DND-41 (cell line): ENCODE measurements around the gene EEFSEC.

Source experiments
- ATAC-seq: fragments of 200-7000 bp; cut with Tn5 transposase; 3 replicates; pipeline ENCODE4 v1.9.1; 2021; ENCODE audit warnings: low read depth; ENCODE audit not compliant: insufficient read depth
- DNase-seq: peaks from one replicate; pipeline ENCODE4 v3.0.0-alpha.2; 2020
- H2AFZ ChIP-seq: 2 replicates; pipeline ENCODE4 v1.6.0; 2012; ENCODE audit warnings: low read depth, low read length
- H3K27ac ChIP-seq: 2 replicates; pipeline ENCODE4 v1.5.1; 2012; ENCODE audit warnings: low read length, inconsistent platforms
- H3K27me3 ChIP-seq: fragments of 200-600 bp; sonication (generic); 2 replicates; pipeline ENCODE4 v1.6.0; 2012; ENCODE audit warnings: low read length, mild to moderate bottlenecking, inconsistent platforms; ENCODE audit not compliant: insufficient read depth, poor library complexity
- H3K36me3 ChIP-seq: 2 replicates; pipeline ENCODE4 v1.5.1; 2012; ENCODE audit warnings: low read length, inconsistent platforms; ENCODE audit not compliant: insufficient read depth
- H3K4me1 ChIP-seq: 2 replicates; pipeline ENCODE4 v1.5.1; 2012; ENCODE audit warnings: mild to moderate bottlenecking, low read length; ENCODE audit not compliant: insufficient read depth
- H3K4me2 ChIP-seq: 2 replicates; pipeline ENCODE4 v1.6.0; 2012; ENCODE audit warnings: mild to moderate bottlenecking, moderate library complexity, low read length, inconsistent platforms; ENCODE audit not compliant: insufficient read depth
- H3K4me3 ChIP-seq, 2 experiments: fragments of 200-600 bp in 1 of 2; shearing (Covaris generic) in 1 of 2; 2 replicates each; pipeline ENCODE4 v1.5.1; 2012 to 2016; ENCODE audit warnings: inconsistent platforms in 2 of 2, low read length in 2 of 2, mild to moderate bottlenecking in 2 of 2, low read depth in 1 of 2, moderate library complexity in 1 of 2
- H3K79me2 ChIP-seq: 2 replicates; pipeline ENCODE4 v1.6.0; 2012; ENCODE audit warnings: low read length, inconsistent platforms; ENCODE audit not compliant: insufficient read depth
- H3K9ac ChIP-seq: 2 replicates; pipeline ENCODE4 v1.6.0; 2012; ENCODE audit warnings: low read depth, mild to moderate bottlenecking, inconsistent platforms, low read length, moderate library complexity
- H3K9me3 ChIP-seq: 2 replicates; pipeline ENCODE4 v1.5.1; 2012; ENCODE audit warnings: low read length, moderate library complexity, mild to moderate bottlenecking, inconsistent platforms; ENCODE audit not compliant: insufficient read depth, severe bottlenecking
- H4K20me1 ChIP-seq: 2 replicates; pipeline ENCODE4 v1.6.0; 2012; ENCODE audit warnings: low read length; ENCODE audit not compliant: insufficient read depth
- EZH2 ChIP-seq: IDR thresholded peaks from 3 replicates; pipeline ENCODE4 v1.6.1; 2012; ENCODE audit warnings: borderline replicate concordance, low read depth, mild to moderate bottlenecking, moderate library complexity, low read length, inconsistent platforms; ENCODE audit not compliant: severe bottlenecking
- TF ChIP-seq, protein P1 (sequence below): IDR thresholded peaks from 2 replicates; pipeline ENCODE4 v1.5.1; 2012; ENCODE audit warnings: borderline replicate concordance, low read length, moderate library complexity, mild to moderate bottlenecking; ENCODE audit not compliant: poor library complexity, severe bottlenecking; ENCODE audit errors: extremely low read depth

The EEFSEC gene

DNA sequence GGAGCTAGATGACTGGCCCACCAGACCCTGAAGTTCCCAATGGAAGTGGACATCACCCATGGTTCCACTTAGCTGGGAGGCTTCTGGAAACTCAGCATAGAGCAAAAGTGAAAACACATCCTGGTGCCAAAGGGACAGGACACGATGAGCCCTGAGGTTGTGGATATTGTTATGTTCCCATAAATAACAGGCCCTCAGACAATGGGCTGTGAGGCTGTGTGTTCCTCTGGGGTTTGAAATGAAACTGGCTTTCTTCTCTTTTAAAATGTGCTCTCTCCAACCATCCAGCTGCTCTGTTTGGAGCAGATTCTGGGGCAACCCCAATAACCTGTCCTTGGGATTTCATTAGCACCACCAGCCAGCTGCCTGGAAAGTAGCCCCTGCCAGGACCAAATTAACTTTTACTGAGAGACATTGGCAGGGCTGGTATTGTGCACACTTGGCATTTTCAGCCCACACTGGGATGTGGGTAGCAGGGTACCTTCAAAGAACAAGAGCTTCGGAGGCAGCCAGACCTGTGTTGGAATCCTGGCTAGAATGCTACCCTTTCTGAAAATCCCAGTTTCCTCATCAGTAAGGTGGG, 215.9 kb downstream of the EEFSEC start:
- Histone ChIP-seq H3K36me3 (peaks cover 23% of the 10 kb centered on the region), H3K4me2 (no peak overlapping the region), H4K20me1 (peaks cover 3% of the 10 kb centered on the region), H3K9ac (no peak overlapping the region), H3K27ac (no peak overlapping the region), H3K79me2 (no peaks in the 10 kb centered on the region), H3K27me3 (no peaks in the 10 kb centered on the region), H3K4me3 (no peak overlapping the region), H3K9me3 (no peaks in the 10 kb centered on the region), H3K4me1 (no peaks in the 10 kb centered on the region), H2AFZ (no peak overlapping the region)
- TF ChIP-seq, protein P1, sequence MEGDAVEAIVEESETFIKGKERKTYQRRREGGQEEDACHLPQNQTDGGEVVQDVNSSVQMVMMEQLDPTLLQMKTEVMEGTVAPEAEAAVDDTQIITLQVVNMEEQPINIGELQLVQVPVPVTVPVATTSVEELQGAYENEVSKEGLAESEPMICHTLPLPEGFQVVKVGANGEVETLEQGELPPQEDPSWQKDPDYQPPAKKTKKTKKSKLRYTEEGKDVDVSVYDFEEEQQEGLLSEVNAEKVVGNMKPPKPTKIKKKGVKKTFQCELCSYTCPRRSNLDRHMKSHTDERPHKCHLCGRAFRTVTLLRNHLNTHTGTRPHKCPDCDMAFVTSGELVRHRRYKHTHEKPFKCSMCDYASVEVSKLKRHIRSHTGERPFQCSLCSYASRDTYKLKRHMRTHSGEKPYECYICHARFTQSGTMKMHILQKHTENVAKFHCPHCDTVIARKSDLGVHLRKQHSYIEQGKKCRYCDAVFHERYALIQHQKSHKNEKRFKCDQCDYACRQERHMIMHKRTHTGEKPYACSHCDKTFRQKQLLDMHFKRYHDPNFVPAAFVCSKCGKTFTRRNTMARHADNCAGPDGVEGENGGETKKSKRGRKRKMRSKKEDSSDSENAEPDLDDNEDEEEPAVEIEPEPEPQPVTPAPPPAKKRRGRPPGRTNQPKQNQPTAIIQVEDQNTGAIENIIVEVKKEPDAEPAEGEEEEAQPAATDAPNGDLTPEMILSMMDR, result no peak
- TF ChIP-seq EZH2, result no peak
- no peak for ATAC-seq
- no peak for DNase-seq

DNA sequence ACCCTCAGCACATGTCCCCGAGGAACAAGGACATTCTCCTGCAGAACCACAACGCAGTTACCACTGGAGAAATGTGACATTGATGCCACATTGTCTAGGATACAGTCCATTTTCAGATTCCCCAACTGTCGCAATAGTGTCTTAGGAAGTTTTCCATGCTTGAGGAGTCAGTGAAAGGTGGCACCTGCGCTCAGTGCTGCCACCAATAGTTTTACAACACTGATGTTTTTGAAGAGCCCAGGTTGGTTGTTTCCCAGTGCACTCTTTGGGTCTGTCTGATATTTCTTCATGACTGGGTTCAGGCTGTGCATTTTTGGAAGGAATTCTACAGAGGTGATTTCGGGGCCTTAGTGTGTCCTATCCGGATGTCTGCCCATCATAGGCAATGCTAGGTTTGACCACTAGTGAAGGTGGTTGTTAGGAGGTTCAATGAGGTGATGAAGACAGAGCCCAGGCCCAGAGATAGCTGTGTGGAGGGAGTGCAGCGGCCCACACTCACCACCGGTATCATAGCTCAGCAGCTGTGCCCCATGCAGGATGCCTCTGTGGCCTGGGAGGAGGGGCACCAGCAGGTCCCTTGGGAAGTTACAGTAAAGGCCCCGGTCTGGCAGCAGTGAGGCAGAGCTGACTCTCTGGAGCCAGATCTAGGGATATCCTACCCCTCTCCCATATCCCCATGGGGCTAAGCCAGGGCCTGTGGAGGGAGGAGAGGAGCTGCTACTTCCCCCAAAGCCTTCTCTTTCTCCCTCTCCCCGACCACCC, 216.8 kb downstream of the EEFSEC start:
- H3K4me1 ChIP-seq, result no peaks in the 10 kb centered on the region
- H3K27me3 ChIP-seq, result no peaks in the 10 kb centered on the region
- no peak for TF ChIP-seq EZH2
- TF ChIP-seq, protein P1, result no peak
- no peak overlapping the region for H2AFZ ChIP-seq
- no peak overlapping the region for H3K4me2 ChIP-seq
- H3K9ac ChIP-seq, result no peak overlapping the region
- H3K4me3 ChIP-seq, result no peak overlapping the region
- DNase-seq (peak; percentile 23), ATAC-seq (peak; percentile 63; the same call in 2 of the 3 replicates)
- no peak overlapping the region for H3K27ac ChIP-seq
- H3K79me2 ChIP-seq, result no peaks in the 10 kb centered on the region
- peaks cover 20% of the 10 kb centered on the region for H3K36me3 ChIP-seq
- H4K20me1 ChIP-seq, result peaks cover 3% of the 10 kb centered on the region; the same call in 1 of the 2 replicates
- no peaks in the 10 kb centered on the region for H3K9me3 ChIP-seq

DNA sequence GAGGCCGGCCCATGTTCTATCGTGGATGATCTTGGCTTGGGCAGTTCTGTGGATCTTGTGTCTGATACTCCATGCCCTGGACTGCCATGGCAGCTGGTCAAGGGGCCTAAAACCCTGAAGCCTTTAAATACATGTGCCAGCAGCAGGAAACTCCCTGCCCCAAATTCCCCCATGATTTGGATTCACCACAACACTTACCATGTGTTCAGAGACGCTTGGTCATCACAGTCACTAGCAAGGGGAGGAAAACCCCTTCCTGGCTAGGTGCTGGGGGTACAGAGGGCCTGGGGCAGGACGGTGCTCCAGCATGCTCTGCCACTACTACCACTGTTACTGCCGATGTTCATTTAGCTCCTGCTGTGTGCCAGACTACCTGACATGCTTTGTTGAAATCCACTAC, 219.0 kb downstream of the EEFSEC start:
- ATAC-seq (no peak), DNase-seq (no peak)
- no peak overlapping the region for H3K27ac ChIP-seq
- H4K20me1 ChIP-seq, result no peaks in the 10 kb centered on the region
- TF ChIP-seq, protein P1, result no peak
- TF ChIP-seq EZH2, result no peak
- no peak overlapping the region for H3K4me2 ChIP-seq
- H3K9ac ChIP-seq, result no peak overlapping the region
- H3K79me2 ChIP-seq, result no peaks in the 10 kb centered on the region
- no peaks in the 10 kb centered on the region for H3K4me1 ChIP-seq
- no peak overlapping the region for H3K4me3 ChIP-seq
- peaks cover 16% of the 10 kb centered on the region; the same call in 1 of the 2 replicates for H3K36me3 ChIP-seq
- no peaks in the 10 kb centered on the region for H3K9me3 ChIP-seq
- H3K27me3 ChIP-seq, result no peaks in the 10 kb centered on the region
- no peak overlapping the region for H2AFZ ChIP-seq
